GM19328 (cell line): ENCODE measurements around the gene COMT.

ENCODE experiments used
- ATAC-seq: cut with Tn5 transposase; IDR thresholded peaks from one replicate; pipeline ENCODE4 v1.9.1; 2021; ENCODE audit warnings: mild to moderate bottlenecking, moderate library complexity; ENCODE audit not compliant: unreplicated experiment

The COMT gene

DNA sequence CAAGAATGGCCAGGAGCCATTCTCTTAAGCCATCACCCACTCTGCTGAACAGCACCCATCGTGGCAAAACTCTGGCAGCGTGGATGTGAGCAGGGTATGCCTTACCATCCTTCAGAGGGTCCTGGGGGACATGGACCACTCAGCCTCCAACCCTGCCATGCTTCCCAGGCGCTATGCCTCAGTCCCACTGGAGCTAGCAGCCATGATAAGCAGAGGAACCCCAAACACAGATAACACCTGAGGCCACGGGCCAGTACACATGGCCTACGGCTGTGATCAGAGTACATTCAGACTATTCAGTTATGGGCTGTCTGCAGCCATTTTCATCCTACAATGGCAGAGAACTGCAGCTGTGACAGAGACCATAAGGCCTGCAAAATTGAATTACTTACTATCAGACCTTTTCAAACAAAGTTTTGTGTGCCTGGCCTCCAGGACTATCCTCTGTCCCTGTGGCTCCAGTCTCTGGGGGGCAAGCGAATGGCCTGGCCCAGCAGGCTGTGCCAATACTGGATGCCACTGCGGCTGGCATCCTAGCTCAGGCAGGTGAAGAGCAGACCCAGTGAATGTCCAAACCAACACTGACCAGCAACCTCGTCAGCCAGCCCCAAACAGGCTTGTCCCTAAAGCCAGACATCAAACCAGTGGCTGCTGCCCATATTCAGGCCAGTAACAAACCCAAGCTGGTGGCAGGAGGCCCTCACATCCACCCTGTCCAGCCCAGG, 68.2 kb downstream of the COMT start:
- ATAC-seq: no peak

GRCh38 chr22:20010307-20011122, 68.9 kb downstream of the COMT start:
- no peak for ATAC-seq

GRCh38 chr22:20011123-20011992, 69.8 kb downstream of the COMT start:
- no peak for ATAC-seq

DNA sequence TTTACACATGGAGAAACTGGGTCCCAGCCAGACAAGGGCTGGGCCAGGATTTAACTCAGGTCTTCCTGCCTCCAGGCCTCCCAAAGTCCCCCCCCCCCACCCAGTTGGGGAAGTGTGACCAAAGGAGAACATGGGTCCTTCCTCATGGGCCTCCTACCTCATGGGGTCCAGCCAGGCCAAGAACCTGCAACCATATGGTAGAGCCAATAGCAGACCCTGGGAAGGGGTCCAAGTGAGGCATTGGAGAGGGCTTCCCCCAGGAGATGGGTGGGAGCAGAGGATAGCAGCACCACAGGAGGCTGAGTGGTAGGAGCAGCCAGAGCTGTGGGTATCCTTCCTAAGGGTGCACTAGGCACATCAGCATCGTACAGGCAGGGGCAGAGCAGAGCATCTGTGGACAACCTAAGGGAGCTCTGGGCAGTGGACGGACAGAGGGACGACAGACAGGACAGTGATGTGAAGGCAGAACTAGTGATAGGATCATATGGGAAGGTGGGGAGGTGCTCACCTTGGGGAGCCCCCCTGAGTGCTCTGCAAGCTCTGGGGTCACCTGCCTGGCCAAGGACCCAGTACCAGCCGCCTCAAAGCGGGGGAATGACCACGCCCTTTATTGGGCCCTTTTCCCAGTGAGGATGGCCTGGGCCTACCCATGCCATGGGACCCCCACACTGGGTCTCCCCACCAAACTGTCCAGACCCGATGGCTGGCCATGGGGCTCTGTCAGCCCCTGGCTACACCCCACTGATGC, 70.6 kb downstream of the COMT start:
- no peak for ATAC-seq

GRCh38 chr22:20012741-20013331, 71.3 kb downstream of the COMT start:
- ATAC-seq: no peak

GRCh38 chr22:20013382-20013871, 71.9 kb downstream of the COMT start:
- ATAC-seq: no peak

GRCh38 chr22:20014526-20015186, 73.1 kb downstream of the COMT start:
- no peak for ATAC-seq

DNA sequence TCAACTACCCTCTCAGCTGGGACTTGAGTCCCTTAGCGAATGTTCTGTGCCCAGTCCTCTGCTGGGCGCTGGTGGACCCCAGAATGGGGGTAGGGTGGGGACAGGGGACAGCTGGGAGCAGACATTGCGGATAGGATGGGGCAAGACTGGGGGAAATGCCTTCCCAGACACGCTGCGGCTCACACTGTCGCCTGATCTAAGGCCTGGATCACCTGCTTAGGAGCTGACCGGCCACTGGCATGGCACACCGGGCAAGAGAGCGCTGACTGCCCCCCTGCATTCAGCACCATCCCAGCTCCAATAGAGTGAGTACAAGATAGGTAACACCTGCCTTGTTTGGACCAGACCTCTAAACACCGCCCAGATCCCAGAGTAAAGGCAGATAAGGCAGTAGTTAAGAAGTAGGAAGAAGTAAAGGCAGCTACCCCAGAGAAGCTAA, 73.6 kb downstream of the COMT start:
- no peak for ATAC-seq

DNA sequence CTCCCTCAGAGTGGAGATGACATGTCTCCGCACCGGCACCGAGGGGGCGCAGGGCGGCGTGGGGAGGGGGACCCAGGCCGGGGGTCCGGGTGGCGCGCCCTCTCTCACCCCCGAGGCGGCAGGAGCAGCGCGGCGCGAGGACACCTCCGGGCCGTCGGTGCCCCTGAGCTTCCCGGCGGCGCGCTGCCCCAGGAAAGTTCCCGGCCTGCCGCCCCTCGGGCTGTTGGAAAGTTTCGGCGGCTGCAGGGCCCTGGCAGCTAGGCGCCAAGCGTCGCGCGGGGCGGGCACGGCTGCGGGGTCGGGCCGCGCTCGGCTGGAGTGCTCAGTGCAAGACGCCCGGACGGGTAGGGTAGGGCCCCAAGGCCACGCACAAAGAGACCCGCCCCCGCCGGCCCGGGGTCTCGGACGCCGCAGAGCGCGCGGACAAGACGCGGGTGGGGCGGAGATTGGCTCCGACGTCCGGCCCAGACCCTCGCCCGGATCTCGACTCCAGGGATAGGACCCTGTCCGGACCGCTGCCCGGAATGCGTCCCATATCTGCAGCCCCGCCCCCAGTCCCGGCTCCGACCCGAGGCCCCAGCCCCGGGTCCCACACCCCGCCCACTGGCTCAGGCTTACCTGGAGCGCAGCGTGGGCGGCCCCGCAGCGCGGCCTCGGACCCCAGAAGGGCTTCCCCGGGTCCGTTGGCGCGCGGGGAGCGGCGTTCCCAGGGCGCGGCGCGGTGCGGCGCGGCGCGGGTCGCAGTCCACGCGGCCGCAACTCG, 74.6 kb downstream of the COMT start:
- ATAC-seq: peak; percentile 2

DNA sequence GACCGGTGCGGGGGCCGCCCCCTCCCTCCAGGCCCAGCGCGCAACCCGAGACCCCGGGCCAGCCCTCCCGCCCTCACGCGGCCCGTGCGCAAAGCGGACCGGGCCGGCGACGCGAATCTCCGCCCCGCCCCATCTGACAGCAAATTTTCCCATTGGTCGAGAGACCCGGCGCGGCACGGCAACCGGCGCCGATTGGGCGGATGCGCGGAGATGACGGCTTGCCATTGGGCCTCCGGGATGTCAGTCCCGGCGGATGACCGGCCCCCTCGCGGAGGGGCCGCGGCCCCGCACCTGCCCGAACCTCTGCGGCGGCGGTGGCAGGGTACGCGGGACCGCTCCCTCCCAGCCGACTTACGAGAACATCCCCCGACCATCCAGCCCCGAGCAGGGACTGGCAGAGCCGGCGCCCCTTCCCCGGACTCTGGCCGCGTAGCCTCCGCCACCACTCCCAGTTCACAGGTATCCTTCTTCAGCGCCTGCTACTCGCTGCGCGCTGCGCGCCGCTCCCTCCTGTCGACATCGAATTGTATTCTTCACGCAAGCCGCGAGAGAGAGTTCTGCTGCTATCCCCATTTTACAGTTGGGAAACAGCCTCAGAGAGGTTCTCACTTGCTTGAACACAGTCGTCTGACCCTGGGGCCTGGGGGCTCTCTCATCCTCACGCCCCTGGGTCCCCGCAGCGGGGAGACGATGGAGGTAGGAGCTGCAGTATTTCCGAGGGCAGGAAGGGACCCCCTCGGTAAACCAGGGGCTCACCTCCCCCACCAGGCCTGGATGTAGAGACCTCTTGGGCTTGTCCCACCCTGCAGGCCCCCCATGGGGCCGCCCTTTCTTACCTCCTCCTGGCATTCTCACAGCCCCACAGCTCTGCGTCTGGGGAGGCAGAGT, 75.4 kb downstream of the COMT start, which contains the start of gene ARVCF:
ARVCF (minus strand) TSS at position 90 of the 888 bp plus-strand sequence. CDS start 26,029 bp downstream, outside the sequence.
- ATAC-seq: peak; percentile 52

GRCh38 chr22:20017622-20017958, 76.0 kb downstream of the COMT start:
- no peak for ATAC-seq

DNA sequence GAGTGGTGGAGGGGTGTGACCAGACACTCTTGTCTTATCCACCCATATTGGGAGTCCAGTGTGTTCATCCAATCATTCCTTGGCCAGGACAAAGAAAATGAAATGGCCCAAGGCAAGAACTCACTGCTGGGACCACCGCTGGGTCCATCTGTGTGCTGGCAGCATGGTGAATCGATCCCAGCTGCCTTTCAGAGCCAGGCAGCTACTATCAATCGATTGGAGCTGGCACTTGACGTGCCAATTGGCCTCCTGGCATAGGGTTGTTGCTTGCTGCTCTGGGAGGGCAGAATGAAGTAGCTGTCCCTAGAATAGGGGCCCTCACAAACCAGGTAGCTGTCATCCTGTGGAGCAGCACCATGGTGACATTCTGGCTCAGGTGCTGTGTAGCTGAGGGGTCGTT, 76.4 kb downstream of the COMT start:
- no peak for ATAC-seq
